UCSD-AML1 (cell line): ENCODE data around the gene DCANP1.

Source experiments
- DNase-seq: peaks from one replicate; lab custom pipeline; 2025; ENCODE audit not compliant: unreplicated experiment; lab: John Stamatoyannopoulos, UW

The DCANP1 gene

DNA sequence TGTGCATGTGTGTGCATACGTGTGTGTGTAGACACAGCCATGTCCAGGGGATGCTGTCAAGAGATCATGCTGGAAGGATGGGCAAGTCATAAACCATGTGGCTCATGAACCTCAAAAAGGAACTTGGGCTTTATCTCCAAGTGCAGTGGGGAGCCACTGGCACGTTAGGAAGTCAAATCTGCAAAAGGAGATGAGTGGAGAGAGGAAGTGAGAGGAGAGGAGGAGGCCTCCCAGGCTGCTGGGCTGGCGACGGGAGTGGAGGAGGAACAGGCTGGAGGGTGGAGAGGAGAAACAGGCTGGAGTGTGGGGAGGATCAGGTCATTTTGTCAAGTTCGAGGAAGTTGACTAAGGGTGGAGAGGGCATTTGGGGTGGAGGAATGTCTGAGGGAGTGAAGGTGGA is 34.2 kb upstream of the DCANP1 start:
- DNase-seq = peak; percentile 78

GRCh38 chr5:135480511-135480910 is 33.4 kb upstream of the DCANP1 start:
- DNase-seq = no peak

DNA sequence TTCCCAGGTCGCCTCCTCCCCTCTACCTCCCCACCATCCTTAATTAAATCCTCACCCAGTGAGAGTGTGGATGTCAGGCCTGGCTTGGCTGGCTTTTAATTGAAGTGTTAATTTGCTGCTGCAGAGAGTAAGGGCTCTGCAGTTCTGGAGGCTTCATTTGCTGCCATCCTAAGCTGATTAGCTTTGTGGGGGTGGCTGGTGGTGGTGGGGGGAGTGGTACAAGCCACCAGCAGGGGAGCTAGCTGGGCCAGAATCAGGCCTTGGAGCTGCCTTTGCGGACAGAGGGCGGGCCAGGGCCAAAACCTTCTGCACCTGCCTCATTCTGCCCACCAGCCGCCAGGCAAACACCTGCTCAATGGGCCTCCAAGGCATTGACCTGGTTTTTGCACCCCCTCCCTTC is 31.8 kb upstream of the DCANP1 start:
- no peak for DNase-seq

DNA sequence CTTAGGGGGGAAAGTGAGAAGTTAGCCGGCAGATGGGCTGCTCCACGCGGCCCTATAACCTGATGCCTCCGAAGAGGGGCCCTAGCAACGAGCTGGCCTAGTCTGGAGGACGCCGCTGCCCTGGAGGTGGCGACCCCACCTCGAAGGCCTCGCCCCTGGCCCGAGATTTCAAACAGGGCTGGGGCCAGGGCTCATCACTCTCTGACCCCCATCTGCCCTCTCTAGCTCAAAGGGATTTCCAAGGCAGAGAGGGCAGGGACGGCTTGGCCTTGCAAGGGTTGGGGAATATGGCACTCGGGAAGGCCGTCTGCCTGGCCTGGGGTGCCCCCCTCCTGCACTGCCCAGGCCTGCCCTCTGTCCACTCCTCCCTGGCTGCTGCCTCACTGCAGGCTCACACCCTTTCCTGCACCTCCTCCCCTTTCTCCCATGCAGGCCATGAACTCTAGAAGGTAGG is 30.5 kb upstream of the DCANP1 start:
- no peak for DNase-seq

DNA sequence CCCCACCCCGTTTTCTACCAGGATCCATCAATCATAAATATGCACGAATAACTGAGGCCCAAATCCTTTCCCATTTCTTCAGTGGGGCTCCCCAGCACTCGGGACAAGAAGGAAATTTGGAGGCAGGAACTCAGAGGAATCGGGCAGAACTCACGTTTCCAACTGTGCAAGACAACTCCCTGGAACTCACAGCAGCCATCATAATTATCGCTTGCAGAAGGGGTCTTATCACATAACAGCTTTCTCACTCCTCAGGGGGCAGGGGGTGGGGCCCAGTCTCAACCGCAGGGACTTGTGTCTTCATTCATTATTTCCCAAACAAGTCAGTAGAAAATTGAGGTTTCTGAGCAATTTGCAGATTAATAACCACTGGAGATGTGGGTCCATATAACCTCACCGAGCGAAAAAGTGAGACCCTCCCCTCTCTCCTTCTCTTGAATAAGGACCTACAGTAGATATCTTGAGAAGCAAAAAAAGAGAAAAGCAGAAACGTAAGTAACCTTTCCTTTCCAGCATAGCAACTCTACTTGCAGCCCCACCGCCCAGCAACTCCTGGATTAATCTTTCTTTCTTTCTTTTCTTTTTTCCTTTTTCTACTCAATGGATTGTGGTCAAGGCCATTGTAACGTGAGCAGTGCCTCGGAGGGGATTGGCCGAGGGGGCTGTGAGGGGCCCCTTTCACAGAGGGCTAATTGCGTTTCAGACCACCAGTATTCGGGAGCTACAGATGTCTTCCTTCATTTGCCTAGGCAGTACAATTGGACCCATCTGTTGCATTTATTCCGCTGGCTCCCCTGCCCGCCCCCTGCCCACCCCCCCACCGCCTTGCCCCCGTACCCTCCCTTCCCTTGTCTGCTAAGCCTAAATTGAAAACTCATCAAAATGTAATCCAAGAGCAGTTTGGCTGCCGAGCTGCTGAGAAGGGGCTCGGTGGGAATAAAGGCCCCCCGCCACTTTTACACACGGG is 29.8 kb upstream of the DCANP1 start:
- no peak for DNase-seq

- no peak for DNase-seq
These were observed 27.0 kb upstream of the DCANP1 start for GRCh38 chr5:135473956-135474670.

- DNase-seq = no peak
These were observed 25.0 kb upstream of the DCANP1 start for GRCh38 chr5:135472141-135472540.

DNA sequence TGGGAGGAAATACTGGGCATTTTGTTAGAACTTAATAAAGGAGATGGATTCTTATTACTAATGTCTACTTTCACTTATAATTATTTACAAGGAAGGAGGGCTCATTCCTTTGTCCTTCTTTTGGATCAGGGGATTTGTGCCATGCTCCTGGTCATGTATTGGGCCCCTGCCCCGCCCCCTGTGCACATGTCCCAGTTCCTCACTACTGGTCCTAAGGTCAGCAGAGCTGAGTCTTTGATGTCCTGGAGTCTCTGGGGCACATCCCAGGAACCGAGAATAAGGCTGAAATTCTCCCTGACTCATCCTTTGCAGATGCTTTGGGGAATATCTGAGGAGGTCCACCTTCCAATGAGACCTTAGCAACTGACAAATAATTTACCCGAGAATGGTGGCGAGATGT is 24.6 kb upstream of the DCANP1 start:
- no peak for DNase-seq

DNA sequence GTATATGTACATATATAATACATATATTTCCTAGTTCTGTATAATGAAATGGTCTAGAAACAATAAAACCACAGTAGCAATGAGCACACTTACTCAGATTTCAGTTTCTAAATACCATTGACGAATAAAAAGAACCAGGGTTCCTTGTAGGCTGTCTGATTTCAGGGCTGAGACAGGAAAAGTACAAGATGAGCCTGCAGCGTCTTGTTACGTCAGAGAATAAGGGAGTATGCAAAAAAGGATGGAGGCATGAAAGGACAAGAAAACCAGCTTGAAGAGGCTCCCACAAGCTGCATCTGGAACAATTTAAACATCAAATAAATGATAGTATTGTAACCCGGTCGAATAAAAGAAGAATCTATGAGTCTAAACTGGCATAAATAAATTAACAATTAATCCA is 22.8 kb upstream of the DCANP1 start:
- no peak for DNase-seq

GRCh38 chr5:135468541-135468940 is 21.4 kb upstream of the DCANP1 start:
- DNase-seq = no peak

DNA sequence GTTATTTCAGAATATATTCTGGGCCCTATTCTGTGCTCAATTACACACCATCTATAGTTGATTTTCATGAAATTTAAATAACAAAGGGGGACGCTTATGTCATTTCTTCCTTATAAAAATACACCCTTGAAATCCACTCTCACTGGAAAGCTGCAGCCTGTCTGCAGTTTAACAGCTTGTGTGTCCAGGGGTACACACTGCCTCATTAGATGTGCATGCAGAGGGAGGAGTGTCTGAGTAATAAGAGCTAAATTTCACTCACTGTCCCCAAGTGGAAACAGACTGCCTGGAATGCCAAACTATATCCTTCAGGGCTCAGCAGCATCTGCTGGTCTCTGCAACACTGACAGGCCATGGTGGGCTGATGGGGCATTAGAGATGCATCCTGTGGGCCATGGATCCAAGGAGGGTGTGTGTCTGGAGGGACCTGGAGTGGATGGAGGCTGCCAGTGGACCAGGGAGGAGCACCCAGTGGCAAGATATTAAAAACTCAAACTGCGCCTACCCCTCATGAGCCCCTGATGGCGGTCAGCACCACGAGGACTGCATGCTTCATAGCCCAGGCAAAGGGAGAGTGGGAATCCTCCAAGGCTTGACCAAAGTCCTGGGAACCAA is 20.8 kb upstream of the DCANP1 start:
- no peak for DNase-seq

- DNase-seq = no peak
These were observed 20.0 kb upstream of the DCANP1 start for GRCh38 chr5:135467051-135467625.

DNA sequence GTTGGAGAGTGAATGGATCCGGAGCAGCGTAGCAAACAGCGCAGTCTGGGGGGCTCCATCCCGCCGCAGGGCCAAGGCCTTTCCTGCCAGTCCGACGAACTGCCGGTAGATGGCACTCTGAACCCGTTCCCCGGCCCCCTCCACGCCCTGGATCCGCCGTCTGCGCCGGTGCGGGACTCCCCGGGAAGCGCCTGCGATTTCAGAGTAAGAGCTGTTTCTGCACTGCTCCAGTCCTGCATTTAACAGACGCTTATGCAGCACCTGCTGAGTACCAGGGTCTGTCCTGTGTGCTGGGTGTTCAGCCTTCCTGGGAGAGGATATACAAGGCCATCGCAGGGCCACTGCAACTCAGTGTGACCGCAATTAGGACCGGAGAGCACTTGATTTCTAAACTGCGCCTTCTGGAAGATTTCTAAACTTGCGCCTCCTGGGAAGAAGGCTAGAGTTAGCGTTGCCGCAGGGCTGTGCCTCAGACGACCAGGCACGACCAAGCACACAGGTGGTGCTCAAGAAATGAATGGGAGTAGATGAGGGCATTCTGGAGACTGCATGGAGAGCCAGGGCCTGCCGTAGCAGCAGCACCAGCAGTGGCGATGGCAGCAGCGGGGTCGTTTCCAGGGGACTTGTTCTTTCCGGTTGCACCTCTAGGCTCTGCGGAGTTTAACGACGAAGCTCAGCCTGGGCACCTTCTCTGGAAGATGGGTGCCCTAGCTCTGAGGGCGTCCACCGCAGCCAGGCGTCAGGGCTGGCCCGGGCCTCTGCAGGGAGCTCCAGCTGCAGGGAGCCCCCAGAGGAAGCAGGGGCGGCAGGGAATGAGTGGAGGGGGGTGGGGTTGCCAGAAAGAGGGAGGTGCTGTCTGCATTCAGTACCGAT is 19.3 kb upstream of the DCANP1 start:
- peak; percentile 79 for DNase-seq

- DNase-seq = no peak
These were observed 18.4 kb upstream of the DCANP1 start for GRCh38 chr5:135465391-135466122.

GRCh38 chr5:135462304-135462703 is 15.2 kb upstream of the DCANP1 start:
- peak; percentile 80 for DNase-seq

DNA sequence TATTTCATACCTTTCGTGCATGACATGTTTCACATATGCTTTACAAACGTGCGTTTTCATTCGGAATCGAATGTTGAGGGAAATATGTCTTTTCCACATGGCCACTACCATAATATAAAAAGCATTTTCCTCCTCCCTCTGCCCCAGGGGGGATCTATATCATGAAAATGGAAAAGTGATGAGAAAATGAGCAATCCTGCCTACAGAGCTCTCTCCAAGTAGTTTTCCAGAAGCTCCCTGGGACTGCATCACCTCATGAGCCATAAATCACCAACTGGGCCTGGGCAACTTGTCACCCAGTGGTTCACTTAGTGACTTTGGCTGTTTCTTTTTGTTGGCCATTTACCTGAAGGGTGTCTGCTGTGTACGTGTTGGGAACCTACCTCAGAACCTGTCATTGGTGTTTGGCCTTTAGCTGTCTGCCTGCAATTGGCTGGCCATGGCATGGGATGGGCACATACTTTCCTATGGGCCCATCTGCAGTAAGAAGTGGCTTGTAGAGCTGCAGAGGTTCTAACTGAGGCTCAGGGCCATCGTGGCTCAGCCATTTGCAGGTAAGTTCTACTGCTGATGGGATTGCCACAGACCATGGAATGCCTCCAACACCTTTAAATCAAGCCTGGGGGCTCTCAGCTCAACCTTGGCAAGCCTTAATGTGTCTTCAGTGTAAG is 14.5 kb upstream of the DCANP1 start:
- DNase-seq = no peak

GRCh38 chr5:135460246-135461033 is 13.3 kb upstream of the DCANP1 start:
- DNase-seq = no peak

- DNase-seq = peak; percentile 46
These were observed 11.8 kb upstream of the DCANP1 start for GRCh38 chr5:135458921-135459331.
